Measurements from ENCODE around the gene ERF.
"Not testable (repeated sequence)": the region's sequence is repeated elsewhere in the genome, so short reads cannot be mapped to it uniquely, and the experiment has no call there.

DNA sequence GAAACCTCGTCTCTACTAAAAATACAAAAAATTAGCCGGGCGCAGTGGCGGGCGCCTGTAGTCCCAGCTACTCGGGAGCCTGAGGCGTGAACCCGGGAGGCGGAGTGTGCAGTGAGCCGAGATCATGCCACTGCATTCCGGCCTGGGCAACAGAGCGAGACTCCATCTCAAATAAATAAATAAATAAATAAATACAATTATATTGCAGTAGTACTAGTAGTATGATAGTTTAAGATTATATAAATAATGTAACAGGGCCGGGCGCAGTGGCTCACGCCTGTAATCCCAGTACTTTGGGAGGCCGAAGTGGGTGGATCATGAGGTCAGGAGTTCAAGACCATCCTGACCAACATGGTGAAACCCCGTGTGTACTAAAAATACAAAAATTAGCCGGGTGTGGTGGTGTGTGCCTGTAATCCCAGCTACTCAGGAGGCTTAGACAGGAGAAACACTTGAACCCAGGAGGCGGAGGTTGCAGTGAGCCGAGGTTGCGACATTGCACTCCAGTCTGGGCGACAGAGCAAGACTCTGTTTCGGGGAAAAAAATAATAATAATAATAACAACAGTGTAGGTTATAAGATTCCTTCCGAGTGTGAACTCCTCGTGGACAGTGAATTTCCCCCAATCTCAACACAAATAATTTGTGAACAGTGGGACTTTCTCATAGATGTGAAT is 12.1 kb upstream of the ERF start:
- TF ChIP-seq, protein P1, sequence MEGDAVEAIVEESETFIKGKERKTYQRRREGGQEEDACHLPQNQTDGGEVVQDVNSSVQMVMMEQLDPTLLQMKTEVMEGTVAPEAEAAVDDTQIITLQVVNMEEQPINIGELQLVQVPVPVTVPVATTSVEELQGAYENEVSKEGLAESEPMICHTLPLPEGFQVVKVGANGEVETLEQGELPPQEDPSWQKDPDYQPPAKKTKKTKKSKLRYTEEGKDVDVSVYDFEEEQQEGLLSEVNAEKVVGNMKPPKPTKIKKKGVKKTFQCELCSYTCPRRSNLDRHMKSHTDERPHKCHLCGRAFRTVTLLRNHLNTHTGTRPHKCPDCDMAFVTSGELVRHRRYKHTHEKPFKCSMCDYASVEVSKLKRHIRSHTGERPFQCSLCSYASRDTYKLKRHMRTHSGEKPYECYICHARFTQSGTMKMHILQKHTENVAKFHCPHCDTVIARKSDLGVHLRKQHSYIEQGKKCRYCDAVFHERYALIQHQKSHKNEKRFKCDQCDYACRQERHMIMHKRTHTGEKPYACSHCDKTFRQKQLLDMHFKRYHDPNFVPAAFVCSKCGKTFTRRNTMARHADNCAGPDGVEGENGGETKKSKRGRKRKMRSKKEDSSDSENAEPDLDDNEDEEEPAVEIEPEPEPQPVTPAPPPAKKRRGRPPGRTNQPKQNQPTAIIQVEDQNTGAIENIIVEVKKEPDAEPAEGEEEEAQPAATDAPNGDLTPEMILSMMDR (conservative IDR thresholded peaks at IDR 0.05), result not testable (repeated sequence)
- TF ChIP-seq ZFX (IDR thresholded peaks at IDR 0.05), result not testable (repeated sequence)
